SU-DHL-6 (cell line): ENCODE results near the gene GOT2.
"Not testable (repeated sequence)": the region's sequence is repeated elsewhere in the genome, so short reads cannot be mapped to it uniquely, and the experiment has no call there.

Experiments
- EZH2phosphoT487 ChIP-seq: fragments of 200-600 bp; sonication (generic), shearing (Covaris generic); conservative IDR thresholded peaks from 2 replicates; pipeline ENCODE4 v1.6.1; 2018; ENCODE audit warnings: mild to moderate bottlenecking, antibody characterized with exemption, low read length, moderate library complexity, mixed read lengths
- TF ChIP-seq, protein P1 (sequence below): fragments of 200-600 bp; sonication (generic); IDR thresholded peaks from one replicate; pipeline ENCODE4 v1.5.1; 2017; ENCODE audit warnings: antibody characterized with exemption, mild to moderate bottlenecking, low read length, moderate library complexity; ENCODE audit not compliant: insufficient read depth, poor library complexity, severe bottlenecking

DNA sequence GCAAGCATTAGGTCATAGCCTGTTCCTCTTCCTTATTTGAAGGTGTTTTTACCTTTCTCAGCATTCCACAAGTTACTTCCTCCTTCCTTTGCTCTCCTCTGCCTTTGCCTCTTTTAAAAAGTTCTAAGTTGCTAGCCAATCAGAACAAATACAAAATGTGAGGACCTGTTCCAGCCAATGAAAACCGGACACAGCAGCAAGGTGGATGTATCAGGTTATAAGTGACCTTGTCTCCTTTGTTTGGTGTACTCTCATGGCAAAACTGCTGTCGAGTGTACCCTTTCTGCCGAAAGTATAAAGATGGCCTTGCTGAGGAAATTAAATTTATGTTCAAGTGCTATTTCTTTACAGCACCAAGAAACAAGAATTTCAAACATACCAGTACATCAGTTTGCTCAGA lies 2.2 kb upstream of the GOT2 start:
- TF ChIP-seq, protein P1, sequence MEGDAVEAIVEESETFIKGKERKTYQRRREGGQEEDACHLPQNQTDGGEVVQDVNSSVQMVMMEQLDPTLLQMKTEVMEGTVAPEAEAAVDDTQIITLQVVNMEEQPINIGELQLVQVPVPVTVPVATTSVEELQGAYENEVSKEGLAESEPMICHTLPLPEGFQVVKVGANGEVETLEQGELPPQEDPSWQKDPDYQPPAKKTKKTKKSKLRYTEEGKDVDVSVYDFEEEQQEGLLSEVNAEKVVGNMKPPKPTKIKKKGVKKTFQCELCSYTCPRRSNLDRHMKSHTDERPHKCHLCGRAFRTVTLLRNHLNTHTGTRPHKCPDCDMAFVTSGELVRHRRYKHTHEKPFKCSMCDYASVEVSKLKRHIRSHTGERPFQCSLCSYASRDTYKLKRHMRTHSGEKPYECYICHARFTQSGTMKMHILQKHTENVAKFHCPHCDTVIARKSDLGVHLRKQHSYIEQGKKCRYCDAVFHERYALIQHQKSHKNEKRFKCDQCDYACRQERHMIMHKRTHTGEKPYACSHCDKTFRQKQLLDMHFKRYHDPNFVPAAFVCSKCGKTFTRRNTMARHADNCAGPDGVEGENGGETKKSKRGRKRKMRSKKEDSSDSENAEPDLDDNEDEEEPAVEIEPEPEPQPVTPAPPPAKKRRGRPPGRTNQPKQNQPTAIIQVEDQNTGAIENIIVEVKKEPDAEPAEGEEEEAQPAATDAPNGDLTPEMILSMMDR: not testable (repeated sequence)
- TF ChIP-seq EZH2phosphoT487: not testable (repeated sequence)
